Natural killer cell (primary cell): ENCODE results near the gene VPS52. TPM values are rescaled to one million over a fixed set of nuclear protein-coding genes. Genes with fewer than 3 reads are reported as not detected.

Source experiments
- ATAC-seq, 3 donors: fragments of 150-1000 bp in 2 of 3; fragments of 200-7000 bp in 1 of 3; cut with Tn5 transposase; 1 replicate in 1 of 3; 2 replicates in 2 of 3; pipeline ENCODE4 v1.10.0; 2021; ENCODE audit warnings: mild to moderate bottlenecking in 2 of 3, moderate library complexity in 2 of 3
- DNase-seq, 2 donors: peaks; one replicate each; pipeline versions ENCODE4 v3.0.0 to v3.0.0-alpha.2; 2013 to 2021; ENCODE audit warnings: mixed read lengths in 1 of 2
- H3K27ac ChIP-seq: one replicate; pipeline ENCODE4 v1.5.1; 2013; ENCODE audit warnings: mild to moderate bottlenecking, low read length
- H3K27me3 ChIP-seq: one replicate; pipeline ENCODE4 v1.6.1; 2013; ENCODE audit warnings: low read length; ENCODE audit not compliant: control insufficient read depth, insufficient read depth
- H3K36me3 ChIP-seq: one replicate; pipeline ENCODE4 v1.6.1; 2013; ENCODE audit warnings: low read length; ENCODE audit not compliant: control insufficient read depth, insufficient read depth
- H3K4me1 ChIP-seq: one replicate; pipeline ENCODE4 v1.6.1; 2013; ENCODE audit warnings: low read length; ENCODE audit not compliant: control insufficient read depth, insufficient read depth
- H3K4me3 ChIP-seq: one replicate; pipeline ENCODE4 v1.5.1; 2013; ENCODE audit warnings: low read length
- H3K9me3 ChIP-seq: one replicate; pipeline ENCODE4 v1.6.1; 2013; ENCODE audit warnings: low read length; ENCODE audit not compliant: control insufficient read depth, insufficient read depth
- H3K27ac Mint-ChIP-seq, 2 donors: one replicate each; pipeline ENCODE4 v1.8.0; 2022; ENCODE audit warnings: mild to moderate bottlenecking in 2 of 2, mixed read lengths in 2 of 2, moderate library complexity in 1 of 2
- H3K27me3 Mint-ChIP-seq, 2 donors: one replicate each; pipeline ENCODE4 v1.8.0; 2022; ENCODE audit warnings: low read depth in 2 of 2, mixed read lengths in 2 of 2
- H3K36me3 Mint-ChIP-seq: one replicate; pipeline ENCODE4 v1.8.0; 2022; ENCODE audit warnings: mixed read lengths
- H3K4me1 Mint-ChIP-seq, 2 donors: one replicate each; pipeline ENCODE4 v1.8.0; 2022; ENCODE audit warnings: mixed read lengths in 2 of 2
- H3K4me3 Mint-ChIP-seq: one replicate; pipeline ENCODE4 v1.8.0; 2022; ENCODE audit warnings: mild to moderate bottlenecking, moderate library complexity, mixed read lengths
- H3K9me3 Mint-ChIP-seq, 2 donors: one replicate each; pipeline ENCODE4 v1.8.0; 2022; ENCODE audit warnings: mixed read lengths in 2 of 2
- WGBS: methylation state at CpG from one replicate; pipeline ENCODE4 v1.1.7; 2013; ENCODE audit warnings: missing lambda C conversion rate; ENCODE audit not compliant: insufficient coverage; 5-methylcytosine and 5-hydroxymethylcytosine counted together
- intact Hi-C: fragments of 100-400 bp; cut with micrococcal nuclease; formaldehyde crosslinking; loops from one replicate; pipeline ENCODE4 v1.14.2; 2022
- total RNA-seq, 4 donors: library from RNA; stranded (reverse); fragments of 120-200 nt in 1 of 4; gene quantifications; one replicate each; pipeline versions ENCODE4 v1.2.3 to v1.2.4, GENCODE V29; 2013 to 2022
- TF ChIP-seq, protein P1 (sequence below): fragments of 200-600 bp; IDR thresholded peaks from one replicate; pipeline ENCODE4 v1.8.0; 2022; ENCODE audit warnings: antibody characterized with exemption

The VPS52 gene
- total RNA-seq, 3 donors from 2014 or later (not counting 1 experiment from before 2014, with no cell fraction given): 98.0 to 112 (median 99.4) TPM

DNA sequence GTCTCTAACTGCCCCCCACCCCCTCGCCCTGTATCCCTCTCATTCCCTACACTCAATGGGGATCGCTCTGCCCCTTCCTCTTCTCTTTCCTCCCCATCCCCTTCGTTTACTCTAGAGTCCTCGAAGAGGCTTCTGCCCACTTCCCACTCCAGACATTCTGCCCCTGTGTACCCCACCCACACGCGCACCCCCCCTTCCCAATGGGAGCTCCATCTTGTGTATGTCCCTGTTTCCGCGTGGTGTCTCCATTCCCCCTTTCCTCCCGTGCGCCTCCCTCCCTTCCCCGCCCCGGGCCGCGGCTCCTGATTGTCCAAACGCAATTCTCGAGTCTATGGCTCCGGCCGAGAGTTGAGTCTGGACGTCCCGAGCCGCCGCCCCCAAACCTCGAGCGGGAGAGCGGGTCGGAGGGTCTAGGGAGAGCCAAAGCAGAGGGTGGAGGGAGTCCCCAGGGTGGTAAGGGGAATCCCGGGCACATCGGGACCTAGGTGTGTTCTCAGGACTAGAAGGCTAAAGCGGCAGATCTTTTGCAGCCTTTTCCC is 64.1 kb downstream of the VPS52 start:
- peaks cover 33% of the 10 kb centered on the region for H3K4me1 ChIP-seq
- TF ChIP-seq, protein P1, sequence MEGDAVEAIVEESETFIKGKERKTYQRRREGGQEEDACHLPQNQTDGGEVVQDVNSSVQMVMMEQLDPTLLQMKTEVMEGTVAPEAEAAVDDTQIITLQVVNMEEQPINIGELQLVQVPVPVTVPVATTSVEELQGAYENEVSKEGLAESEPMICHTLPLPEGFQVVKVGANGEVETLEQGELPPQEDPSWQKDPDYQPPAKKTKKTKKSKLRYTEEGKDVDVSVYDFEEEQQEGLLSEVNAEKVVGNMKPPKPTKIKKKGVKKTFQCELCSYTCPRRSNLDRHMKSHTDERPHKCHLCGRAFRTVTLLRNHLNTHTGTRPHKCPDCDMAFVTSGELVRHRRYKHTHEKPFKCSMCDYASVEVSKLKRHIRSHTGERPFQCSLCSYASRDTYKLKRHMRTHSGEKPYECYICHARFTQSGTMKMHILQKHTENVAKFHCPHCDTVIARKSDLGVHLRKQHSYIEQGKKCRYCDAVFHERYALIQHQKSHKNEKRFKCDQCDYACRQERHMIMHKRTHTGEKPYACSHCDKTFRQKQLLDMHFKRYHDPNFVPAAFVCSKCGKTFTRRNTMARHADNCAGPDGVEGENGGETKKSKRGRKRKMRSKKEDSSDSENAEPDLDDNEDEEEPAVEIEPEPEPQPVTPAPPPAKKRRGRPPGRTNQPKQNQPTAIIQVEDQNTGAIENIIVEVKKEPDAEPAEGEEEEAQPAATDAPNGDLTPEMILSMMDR: no peak
- H3K27me3 ChIP-seq: no peaks in the 10 kb centered on the region
- intact Hi-C loops: loop anchor here (2.0 kb wide), 1 partner anchor 65 kb away; the partner anchor contains the start of gene RPS18
- H3K27ac ChIP-seq: peak overlapping the region; percentile 96
- 2% methylated on average over 29 of the region's 29 CpGs for WGBS
- Mint-ChIP-seq H3K9me3 (no peaks in the 10 kb centered on the region), H3K4me1 (peaks cover 39 to 61% of the 10 kb centered on the region in 2 donors), H3K27me3 (peaks cover 2 to 7% of the 10 kb centered on the region in 2 donors), H3K4me3 (peak overlapping the region; percentile 98), H3K27ac (peak overlapping the region; percentile 95 to 97), H3K36me3 (peaks cover 9% of the 10 kb centered on the region)
- H3K36me3 ChIP-seq: peaks cover 13% of the 10 kb centered on the region
- DNase-seq (peak in 1 of 2 donors; percentile 63), ATAC-seq (no peak)
- H3K4me3 ChIP-seq: peak overlapping the region; percentile 97
- H3K9me3 ChIP-seq: no peaks in the 10 kb centered on the region

DNA sequence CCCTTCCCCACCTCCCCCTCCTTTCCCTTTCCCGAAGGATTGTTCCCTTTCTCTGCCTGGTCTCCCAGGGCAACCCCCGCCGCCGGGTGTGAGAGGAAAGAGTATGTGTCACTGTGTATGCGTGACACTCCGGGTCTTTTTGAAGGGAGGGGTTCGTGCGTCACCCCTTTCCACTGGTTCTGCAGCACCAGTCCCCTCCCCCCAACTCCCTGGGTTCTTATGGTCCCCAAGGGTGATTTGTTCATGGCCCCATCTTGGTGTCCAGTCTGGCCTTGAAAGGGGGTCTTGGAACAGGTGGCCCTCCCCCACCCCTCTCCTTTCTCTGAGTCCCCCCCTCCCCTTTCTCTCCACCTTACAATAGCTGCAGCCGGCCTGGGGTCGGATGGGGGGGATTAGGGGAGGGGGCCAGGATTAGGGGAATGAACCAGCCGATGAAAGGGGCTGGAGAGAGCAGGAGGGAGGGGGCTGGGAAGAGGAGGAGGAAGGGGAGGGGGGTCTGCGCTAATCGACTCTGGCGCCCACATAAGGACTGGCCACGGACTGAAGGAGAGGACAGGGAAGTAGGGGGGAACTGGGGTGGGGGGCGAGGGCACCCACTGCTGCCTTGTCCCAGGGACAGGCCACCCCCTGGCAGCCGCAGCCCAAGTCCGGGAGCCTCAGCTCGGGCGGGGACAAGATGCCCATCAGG is 64.7 kb downstream of the VPS52 start:
- Histone ChIP-seq H3K4me3 (no peak overlapping the region), H3K4me1 (peaks cover 35% of the 10 kb centered on the region), H3K27me3 (no peaks in the 10 kb centered on the region), H3K36me3 (peaks cover 19% of the 10 kb centered on the region), H3K9me3 (no peaks in the 10 kb centered on the region), H3K27ac (no peak overlapping the region)
- DNase-seq (peak in 1 of 2 donors; percentile 18), ATAC-seq (no peak)
- Mint-ChIP-seq H3K9me3 (no peaks in the 10 kb centered on the region), H3K4me3 (peak overlapping the region; percentile 98), H3K27me3 (peaks cover 0 to under 1% of the 10 kb centered on the region in 2 donors), H3K27ac (peak overlapping the region; percentile 95 to 97), H3K36me3 (peaks cover 13% of the 10 kb centered on the region), H3K4me1 (peaks cover 43 to 61% of the 10 kb centered on the region in 2 donors)
- intact Hi-C loops: no loop called here
- WGBS: 40% methylated on average over 13 of the region's 20 CpGs
- TF ChIP-seq, protein P1: no peak

DNA sequence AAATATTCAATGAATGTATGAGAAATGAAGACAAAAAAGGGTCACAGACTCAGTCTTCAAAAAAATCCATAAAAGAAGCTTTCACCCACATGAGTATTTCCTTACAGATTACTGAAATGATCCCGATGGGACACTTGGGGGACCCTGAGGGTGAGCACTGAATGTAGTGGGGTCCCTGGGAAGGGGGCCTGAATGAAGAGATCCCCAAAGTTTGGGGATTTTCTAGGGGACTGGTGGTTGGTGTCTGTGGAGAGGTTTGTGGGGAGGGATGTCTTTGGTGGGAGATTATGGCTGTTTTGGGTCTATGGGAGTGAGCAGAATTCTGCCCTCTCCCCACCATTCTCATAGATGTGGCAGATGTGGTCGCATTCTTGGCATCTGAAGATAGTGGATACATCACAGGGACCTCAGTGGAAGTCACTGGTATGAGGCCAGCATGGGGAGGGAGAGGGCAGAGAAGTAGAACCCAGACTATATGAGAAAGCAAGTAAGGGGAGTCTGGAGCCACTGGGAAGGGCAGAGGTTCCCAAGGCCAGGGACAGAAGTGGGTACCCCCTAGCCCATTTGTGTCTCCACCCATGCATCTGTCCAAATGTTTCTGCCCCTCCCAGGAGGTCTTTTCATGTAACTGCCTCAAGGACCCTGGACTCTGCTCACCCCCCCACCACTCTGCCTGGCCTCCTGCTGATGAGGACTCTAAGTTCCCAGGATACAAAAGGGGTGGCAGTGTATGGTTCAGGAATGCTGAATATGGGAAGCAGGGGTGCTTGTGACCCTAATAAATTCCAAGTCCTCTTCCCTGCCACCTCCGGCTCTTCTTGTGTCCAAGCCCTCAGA is 65.4 kb downstream of the VPS52 start:
- peaks cover 22% of the 10 kb centered on the region for H3K36me3 ChIP-seq
- TF ChIP-seq, protein P1: no peak
- no peaks in the 10 kb centered on the region for H3K27me3 Mint-ChIP-seq
- no peak overlapping the region for H3K4me3 ChIP-seq
- peak overlapping the region; percentile 68 to 79 for H3K27ac Mint-ChIP-seq
- no peak for ATAC-seq
- H3K9me3 Mint-ChIP-seq: no peaks in the 10 kb centered on the region
- DNase-seq: peak in 1 of 2 donors; percentile 20
- peaks cover 50 to 68% of the 10 kb centered on the region in 2 donors for H3K4me1 Mint-ChIP-seq
- H3K4me3 Mint-ChIP-seq: peak overlapping the region; percentile 87
- 100% methylated on average over 3 of the region's 3 CpGs for WGBS
- no peaks in the 10 kb centered on the region for H3K27me3 ChIP-seq
- no peaks in the 10 kb centered on the region for H3K9me3 ChIP-seq
- peaks cover 43% of the 10 kb centered on the region for H3K4me1 ChIP-seq
- peaks cover 13% of the 10 kb centered on the region for H3K36me3 Mint-ChIP-seq
- no peak overlapping the region for H3K27ac ChIP-seq
- intact Hi-C loops: no loop called here
